ENCODE data around the gene CHD3. TPM values are rescaled to one million over a fixed set of nuclear protein-coding genes. Genes with fewer than 3 reads are reported as not detected.
A peak's percentile ranks its signal among the peaks of the same experiment; 100 is the strongest.
"Not testable (repeated sequence)": the region's sequence is repeated elsewhere in the genome, so short reads cannot be mapped to it uniquely, and the experiment has no call there.

CHD3 gene
- total RNA-seq, 1 donor from 2014 or later = 276 TPM

DNA sequence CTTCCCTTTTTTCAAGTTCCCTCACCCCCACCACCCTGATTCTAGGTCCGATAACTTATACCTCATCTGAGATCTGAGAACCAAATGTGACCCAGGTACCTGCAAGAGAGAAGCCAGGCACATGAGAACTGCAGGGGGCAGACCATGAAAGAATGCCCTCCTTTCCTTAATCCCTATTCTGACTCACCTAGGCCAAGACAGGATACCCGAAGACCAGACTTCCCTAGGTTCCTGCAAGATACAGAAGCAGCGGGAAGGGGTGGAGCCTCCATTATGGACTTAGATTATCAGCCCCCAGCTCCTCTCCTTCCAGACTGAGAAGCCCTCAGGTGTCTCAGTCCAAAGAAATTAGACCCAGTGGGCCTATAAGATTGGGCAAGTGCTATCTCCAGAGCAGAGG lies 39.0 kb downstream of the CHD3 start:
- DNase-seq (ENCODE audit: low spot score in 2 of 2) = no peak
- no peak for FAIRE-seq

DNA sequence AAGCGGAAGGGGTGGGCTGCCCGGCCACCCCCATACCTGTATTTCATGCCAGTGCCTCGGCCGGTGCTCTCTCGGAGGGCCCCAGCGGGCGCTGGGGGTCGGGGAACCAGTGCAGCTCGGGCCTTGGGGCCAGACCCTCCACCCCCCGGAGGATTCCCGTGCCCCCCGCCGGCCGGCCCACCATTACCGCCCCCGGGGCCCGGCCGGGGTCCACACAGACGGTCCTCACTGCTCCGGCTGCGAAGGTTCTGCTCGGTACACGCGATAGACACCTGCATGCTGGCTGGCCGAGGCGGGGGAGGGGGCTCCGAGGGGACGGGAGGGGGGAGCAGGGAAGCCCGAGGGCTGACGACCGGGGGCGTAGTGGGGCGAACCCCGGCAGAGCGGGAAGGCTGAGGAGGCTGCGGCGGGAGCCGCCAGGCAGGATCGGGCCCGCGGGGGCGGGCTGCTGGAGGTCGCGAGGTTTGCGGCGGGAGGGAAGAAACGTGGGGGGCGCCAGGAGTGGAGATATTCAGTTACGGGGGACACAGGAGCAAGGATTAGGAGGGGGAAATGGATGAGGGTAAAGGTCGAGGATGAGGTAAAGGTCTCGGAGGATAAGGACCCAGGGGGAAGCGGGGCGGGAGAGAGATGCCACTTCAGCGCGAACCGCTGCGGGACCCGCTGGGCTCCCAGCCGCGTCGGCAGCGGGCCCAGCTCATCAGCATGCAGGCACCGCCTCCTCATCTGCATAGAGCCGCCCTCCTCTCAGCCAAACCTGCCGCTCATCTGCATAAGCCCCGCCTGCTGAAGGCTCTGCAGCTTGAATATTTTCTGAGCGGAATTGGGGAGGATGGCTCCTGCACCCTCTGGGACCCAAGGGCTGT lies 40.8 kb downstream of the CHD3 start, which contains the start of gene KCNAB3:
KCNAB3 (minus strand) TSS at position 699 of the 866 bp plus-strand sequence; CDS start at position 278, 421 bp downstream.
- DNase-seq (ENCODE audit: low spot score in 2 of 2) (peak; percentile 71 to 83), FAIRE-seq (no peak)

DNA sequence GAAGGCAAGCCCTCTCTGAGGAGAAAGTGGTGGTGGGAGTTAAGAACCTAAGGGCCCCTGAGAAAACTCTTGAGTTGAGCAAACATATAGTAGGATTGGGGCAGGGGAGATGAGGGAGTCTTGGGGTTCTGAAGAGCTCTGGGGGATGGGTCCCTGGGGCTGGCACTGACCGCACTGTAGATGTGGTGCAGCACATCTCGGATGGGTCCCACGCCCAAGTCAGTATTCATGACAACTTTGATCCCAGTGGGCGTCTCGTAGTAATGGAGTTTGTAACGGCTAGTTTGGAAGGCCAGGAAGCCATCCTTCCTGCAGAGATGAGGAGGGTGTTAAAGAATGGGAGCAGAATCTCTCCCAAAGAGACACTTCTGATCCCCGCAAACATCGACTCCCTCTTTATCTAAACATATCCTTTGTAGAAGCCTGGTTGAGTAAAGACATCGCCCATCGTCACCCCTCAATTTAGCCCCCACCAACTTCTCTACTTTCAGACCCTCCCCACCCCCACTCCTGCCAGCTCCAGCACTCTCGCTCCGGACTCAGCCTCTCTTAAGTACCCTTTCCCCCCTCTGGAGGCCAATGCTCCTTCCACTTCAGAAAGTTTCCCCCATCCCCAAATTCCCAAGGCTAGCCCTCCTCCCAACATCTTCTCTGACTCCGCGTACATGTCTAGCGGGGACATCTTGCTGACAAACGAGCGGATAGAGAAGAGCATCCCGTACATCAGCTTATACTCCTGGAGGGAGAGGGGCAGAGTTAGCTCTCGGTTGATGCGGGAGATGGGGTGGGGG lies 42.4 kb downstream of the CHD3 start:
- no peak for DNase-seq (ENCODE audit: low spot score in 2 of 2)

DNA sequence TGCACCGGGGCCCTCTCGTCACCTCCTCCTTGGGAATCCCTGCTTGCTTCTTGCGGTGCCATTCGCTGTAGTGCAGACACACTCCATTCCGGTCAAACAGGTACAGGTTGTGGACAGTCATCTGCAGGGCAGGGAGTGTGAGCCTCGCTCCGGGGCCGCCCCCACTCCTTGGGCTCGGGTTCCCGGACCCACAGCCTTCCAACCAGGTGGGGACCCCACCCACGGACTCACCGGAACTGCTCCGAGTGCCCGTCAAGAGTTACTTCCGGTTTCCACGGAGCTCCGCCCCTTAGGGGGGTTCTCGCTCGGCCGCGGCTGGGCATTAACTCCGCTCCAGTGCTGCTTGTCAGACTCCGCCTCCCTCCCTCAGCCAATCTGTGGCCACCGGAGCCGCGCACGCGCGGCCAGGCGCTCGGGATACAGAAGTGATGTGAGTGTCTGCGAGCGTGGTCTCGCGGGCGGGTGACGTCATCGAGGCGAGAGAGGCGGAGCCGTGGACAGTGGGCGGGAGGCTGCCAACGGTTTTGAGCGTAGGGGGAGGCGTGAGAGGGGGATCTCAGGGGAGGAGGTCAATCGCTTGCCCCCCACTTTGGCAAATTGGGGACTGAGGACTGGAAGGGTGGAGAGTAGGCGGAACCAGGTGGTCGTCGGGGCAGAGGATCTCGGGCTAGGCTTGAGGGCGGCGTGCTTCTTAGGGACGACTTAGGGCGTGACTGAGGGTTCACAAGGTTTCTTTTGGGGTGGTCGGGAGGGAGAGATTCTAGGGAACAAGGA lies 43.3 kb downstream of the CHD3 start, which contains the start of the genes CNTROB and TRAPPC1:
CNTROB (plus strand) TSS at position 498 of the 774 bp plus-strand sequence. CDS start 874 bp downstream, outside the sequence.
TRAPPC1 (minus strand) TSS at position 238 of the 774 bp plus-strand sequence; CDS start at position 121, 117 bp downstream.
- DNase-seq (ENCODE audit: low spot score in 2 of 2) = peak; percentile 97 to 99
- FAIRE-seq = peak; percentile 72

More for the DNA sequence above, 42.4 kb downstream of the CHD3 start:
- no peak for FAIRE-seq

DNA sequence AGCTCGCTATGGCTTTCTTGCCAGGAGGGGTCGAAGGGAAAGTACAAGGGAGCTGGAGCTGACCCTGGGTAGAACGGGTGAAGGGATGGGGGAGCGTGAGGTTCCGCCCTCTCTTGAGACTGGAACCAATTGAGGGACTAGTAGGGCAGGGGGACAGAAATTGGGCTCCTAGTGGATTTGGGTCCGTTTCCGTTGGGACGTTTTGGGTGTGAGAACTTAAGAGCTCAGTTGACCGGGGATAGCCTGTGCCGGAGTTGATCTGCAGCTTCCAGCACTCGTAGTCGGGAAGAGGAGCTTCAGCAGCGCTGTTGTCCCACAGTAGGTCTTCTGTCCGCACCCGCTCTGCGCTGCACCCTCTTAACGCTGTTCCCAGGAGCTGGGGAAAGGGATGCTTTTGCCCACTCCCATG lies 43.9 kb downstream of the CHD3 start:
- FAIRE-seq = no peak
- no peak for DNase-seq (ENCODE audit: low spot score in 2 of 2)

DNA sequence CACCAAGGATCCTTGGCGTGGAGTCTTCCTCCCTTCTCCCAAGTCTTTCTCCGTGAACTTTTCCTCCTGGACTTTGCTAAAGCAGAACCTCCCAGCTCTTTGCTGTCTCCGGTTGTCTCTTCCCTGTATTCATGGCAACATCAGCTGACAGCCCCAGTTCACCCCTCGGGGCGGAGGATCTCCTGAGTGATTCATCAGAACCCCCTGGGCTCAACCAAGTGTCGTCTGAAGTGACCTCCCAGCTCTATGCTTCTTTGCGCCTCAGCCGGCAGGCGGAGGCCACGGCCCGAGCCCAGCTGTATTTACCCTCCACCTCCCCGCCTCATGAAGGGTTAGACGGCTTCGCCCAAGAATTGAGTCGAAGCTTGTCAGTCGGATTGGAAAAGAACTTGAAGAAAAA lies 44.4 kb downstream of the CHD3 start:
- no peak for FAIRE-seq
- peak in 1 of 2 donors; percentile 63 for DNase-seq (ENCODE audit: low spot score in 2 of 2)

DNA sequence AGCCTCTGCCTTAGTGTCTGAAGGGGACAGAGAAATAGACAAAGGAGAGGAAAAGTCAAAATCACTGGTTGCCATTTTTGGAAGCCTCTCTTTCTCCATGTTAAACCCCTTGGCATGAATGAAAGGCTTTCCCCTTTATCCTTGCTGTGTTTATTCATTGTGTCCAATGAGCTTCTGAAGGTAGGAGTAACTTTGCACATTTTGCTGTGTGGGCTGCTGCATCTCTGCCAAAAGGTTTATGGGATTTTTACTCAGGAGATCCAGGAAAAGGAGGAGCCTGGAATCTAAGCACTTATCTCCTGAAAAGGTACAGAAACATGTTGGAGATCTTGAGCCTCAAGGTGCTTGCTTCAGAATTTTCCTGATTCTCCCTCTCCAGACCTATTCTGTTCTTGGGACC lies 47.3 kb downstream of the CHD3 start:
- DNase-seq (ENCODE audit: low spot score in 2 of 2) (no peak), FAIRE-seq (no peak)

DNA sequence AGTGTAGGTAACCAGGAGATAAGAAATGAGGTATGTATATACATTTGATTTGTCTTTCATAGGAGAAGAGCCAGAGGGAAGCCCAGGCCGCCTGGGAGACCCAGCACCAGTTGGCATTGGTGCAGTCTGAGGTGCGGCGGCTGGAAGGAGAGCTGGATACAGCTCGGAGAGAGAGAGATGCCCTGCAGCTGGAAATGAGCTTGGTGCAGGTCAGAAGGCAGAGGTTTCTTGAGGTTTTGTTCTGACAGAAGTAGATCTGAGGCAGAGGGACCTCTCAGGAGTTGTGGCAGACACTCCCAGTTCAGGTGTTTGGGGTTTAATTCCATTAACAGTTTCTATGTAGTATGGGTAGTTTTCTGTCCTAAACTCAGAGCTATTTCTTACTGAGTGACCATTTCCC lies 51.4 kb downstream of the CHD3 start:
- no peak for FAIRE-seq
- DNase-seq (ENCODE audit: low spot score in 2 of 2) = no peak

DNA sequence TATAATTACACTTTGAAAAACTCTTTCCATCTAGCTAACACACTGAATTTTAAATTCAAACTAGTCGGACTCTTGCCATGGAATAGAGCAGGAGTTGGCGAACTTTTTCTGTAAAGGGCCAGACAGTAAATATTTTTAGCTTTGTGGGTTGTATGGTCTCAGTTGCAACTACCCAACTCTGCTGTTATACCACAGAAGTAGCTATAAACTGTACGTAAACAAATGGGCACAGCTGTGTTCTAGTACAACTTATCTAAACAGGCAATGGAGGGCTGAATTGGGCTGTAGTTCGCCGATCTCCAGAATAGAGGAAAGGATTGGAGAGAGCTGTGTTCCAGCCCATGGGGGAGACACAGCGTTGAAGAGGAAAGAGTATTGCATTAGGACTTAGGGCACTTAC lies 52.2 kb downstream of the CHD3 start:
- FAIRE-seq = no peak
- DNase-seq (ENCODE audit: low spot score in 2 of 2) = no peak

DNA sequence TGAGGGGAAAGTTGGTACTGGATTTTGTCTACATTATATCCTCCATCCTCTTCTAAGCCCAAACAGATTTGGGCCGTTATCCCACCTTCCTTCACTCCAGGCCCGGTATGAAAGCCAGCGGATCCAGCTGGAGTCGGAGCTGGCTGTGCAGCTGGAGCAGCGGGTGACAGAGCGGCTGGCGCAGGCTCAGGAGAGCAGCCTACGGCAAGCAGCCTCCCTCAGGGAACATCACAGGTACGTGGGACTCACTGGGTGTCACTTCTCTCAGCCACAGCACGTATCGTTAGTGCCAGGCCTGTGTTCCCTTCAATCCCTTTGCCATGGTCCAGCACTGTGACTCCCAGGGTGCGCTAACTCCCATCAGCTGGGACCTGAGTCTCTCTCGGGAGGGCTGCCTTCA lies 54.7 kb downstream of the CHD3 start:
- DNase-seq (ENCODE audit: low spot score in 2 of 2) (no peak), FAIRE-seq (no peak)

DNA sequence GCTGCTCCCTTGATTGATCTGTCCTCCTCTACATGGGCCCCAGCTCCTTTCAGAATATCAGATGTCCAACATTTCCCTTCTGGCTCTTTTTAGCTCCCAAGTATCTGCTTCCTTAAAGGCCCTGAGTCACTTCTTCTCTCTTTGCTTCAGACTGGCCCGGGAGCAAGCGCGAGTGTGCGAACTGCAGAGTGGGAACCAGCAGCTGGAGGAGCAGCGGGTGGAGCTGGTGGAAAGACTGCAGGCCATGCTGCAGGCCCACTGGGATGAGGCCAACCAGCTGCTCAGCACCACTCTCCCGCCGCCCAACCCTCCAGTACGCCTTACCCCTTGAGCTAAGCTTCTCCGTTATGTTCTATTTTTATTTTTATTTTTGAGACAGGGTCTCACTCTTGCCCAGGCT lies 55.7 kb downstream of the CHD3 start:
- FAIRE-seq (no peak), DNase-seq (ENCODE audit: low spot score in 2 of 2) (no peak)

DNA sequence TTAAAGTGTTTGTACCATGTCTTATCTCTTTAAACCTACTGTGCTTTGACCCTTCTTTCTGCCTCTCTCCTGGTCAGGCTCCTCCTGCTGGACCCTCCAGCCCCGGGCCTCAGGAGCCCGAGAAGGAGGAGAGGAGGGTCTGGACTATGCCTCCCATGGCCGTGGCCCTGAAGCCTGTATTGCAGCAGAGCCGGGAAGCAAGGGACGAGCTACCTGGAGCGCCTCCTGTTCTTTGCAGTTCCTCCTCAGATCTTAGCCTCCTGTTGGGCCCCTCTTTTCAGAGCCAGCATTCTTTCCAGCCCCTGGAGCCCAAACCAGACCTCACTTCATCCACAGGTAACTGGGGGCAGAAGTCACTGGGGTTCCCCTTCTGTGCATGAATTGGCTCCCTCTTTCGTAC lies 57.1 kb downstream of the CHD3 start:
- FAIRE-seq (no peak), DNase-seq (ENCODE audit: low spot score in 2 of 2) (no peak)

DNA sequence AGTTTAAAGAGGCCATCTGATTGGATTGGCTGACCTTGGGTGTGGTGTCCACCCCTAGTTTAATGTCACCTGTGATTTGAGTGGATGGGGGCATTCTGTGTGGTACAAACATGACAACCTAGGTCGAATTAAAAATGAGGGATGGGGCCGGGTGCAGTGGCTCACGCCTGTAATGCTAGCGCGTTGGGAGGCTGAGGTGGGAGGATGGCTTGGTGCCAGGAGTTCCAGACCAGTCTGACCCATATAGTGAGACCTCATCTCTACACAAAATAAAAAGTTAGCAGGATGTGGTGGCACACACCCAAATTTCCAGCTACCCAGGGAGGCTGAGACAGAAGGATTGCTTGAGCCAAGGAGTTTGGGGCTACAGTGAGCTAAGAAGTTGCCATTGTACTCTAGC lies 57.9 kb downstream of the CHD3 start:
- DNase-seq (ENCODE audit: low spot score in 2 of 2) = no peak
- FAIRE-seq = no peak

DNA sequence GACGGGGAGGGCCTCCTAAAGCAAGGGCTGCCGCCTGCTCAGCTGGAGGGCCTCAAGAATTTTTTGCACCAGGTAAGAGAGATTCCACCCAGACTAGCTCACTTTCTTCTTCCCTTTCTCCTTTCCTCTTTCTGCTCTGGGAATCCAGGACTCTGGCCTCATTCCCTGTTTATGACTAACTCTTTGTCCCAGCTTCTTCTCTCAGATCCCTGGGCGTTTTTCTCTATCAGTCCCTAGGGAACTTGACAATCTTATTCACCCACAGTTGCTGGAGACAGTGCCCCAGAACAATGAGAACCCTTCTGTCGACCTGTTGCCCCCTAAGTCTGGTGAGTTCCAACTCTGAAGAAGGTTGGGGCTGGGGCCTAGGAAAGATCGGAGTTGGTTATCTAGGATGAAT lies 59.1 kb downstream of the CHD3 start:
- DNase-seq (ENCODE audit: low spot score in 2 of 2) (no peak), FAIRE-seq (no peak)

DNA sequence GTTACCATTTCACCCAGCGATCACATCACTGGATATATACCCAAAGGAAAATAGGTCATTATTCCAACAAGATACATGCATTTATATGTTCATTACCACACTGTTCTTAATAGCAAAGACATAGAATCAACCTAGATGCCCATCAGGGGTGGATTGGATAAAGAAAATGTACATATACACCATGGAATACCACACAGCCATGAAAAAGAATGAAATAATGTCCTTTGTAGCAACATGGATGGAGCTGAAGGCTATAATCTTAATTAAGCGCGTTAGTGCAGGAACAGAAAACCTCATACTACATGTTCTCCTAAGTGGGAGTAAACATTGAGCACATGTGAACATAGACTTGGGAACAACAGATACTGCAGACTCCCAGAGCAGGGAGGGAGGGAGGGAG lies 62.0 kb downstream of the CHD3 start:
- DNase-seq (ENCODE audit: low spot score in 2 of 2) = no peak
- FAIRE-seq = no peak

DNA sequence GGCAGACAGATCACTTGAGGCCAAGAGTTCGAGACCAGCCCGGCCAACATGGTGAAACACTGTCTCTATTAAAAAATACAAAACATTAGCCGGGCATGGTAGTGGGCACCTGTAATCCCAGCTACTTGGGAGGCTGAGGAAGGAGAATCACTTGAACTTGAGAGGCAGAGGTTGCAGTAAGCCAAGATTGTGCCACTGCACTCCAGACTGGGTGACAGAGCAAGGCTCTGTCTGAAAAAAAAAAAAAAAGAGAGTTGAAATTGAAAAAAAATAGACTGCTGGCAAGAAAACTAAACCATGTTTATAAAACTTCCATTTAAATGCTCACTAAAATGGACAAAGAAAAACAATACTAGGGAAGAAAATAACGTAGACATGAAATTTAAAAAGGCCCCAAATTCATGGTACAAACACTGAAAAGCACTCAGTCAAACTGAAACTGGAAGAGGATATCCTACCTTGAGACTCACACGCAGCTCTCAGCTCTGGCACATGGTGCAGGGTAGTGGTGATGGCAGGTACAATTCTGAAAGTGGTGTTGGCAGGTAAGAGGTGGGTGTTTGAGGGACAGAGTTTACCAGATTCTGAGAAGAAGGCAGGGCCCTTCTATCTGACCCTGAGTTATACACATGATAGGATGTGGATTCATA lies 62.7 kb downstream of the CHD3 start:
- FAIRE-seq (no peak), DNase-seq (ENCODE audit: low spot score in 2 of 2) (no peak)

DNA sequence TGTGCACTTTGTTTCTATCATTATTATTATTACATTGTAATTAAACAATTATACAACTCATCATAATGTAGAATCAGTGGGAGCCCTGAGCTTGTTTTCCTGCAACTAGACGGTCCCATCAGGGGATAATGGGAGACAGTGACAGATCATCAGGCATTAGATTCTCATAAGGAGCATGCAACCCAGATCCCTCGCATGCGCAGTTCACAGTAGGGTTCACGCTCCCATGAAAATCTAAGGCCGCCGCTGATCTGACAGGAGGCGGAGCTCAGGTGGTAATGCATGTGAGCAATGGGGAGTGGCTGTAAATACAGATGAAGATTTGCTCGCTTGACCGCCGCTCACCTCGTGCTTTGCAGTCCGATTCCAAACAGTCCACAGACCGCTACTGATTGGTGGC lies 64.7 kb downstream of the CHD3 start:
- not testable (repeated sequence) for FAIRE-seq; DNase-seq (ENCODE audit: low spot score in 2 of 2)

DNA sequence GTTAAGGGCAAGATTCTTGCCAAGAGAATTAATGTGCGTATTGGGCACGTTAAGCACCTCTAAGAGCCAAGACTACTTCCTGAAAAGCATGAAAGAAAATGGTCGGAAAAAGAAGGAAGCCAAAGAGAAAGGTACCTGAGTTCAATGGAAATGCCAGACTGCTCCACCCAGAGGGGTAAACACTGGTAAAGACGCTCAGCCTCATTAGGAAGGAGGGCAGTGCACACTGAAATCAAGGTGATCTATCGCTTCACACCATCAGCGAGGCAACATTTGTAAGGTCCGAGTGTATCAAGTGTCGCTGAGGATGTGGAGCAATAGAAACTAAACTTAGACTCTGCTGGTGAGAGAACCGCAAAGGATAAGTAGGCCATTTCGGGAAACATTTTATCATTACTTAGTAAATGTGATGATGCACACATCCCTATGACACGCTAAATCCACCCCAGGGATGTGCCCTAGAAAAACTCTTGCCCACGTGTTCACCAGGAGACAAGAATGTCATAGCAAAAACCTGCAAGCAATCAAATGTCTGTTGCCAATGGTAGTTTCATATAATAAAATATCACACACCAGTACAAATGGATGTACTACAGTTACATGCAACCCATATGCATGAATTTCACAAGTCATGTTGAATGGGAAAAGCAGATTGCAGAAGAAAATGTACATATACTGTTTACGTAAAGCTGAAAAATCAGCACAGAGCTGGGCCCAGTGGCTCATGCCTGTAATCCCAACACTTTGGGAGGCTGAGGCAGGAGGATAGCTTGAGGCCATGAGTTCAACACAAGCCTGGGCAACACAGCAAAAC lies 67.0 kb downstream of the CHD3 start:
- FAIRE-seq (no peak), DNase-seq (ENCODE audit: low spot score in 2 of 2) (no peak)
